OCI-LY7 (cell line): ENCODE data around the gene SFT2D2. TPM values are rescaled to one million over a fixed set of nuclear protein-coding genes. Genes with fewer than 3 reads are reported as not detected.

Experiments
- BruUV-seq: library from RNA; stranded (reverse); fragments of 400-500 nt; replicated peaks from 2 replicates; lab custom pipeline; 2021; lab: Mats Ljungman, UMichigan
- CTCF ChIA-PET: fragments of 300-600 bp; sonication (Branson Sonifier 250); formaldehyde crosslinking; loops from one replicate; lab custom pipeline; 2022; ENCODE audit warnings: antibody characterized with exemption; ENCODE audit not compliant: unreplicated experiment; lab: Charles Lee
- POLR2A ChIA-PET: fragments of 300-600 bp; sonication (Branson Sonifier 250); formaldehyde crosslinking; loops from one replicate; lab custom pipeline; 2022; ENCODE audit warnings: antibody characterized with exemption; lab: Charles Lee
- DNase-seq: peaks from one replicate; pipeline ENCODE4 v3.0.0-alpha.2; 2015; ENCODE audit warnings: low spot score
- H2AFZ ChIP-seq: fragments of 200-600 bp; sonication (generic), shearing (Covaris generic); 2 replicates; pipeline ENCODE4 v1.6.1; 2014; ENCODE audit warnings: mild to moderate bottlenecking, antibody characterized with exemption, low read length, moderate library complexity
- H3K27ac ChIP-seq: fragments of 200-600 bp; sonication (generic); 2 replicates; pipeline ENCODE4 v1.5.1; 2014; ENCODE audit warnings: mixed run types, low read depth, mild to moderate bottlenecking, moderate library complexity, low read length, inconsistent platforms; ENCODE audit not compliant: poor library complexity, severe bottlenecking
- H3K36me3 ChIP-seq: fragments of 200-600 bp; sonication (generic); 2 replicates; pipeline ENCODE4 v1.6.1; 2014; ENCODE audit warnings: mild to moderate bottlenecking, antibody characterized with exemption, low read length, moderate library complexity, mixed read lengths; ENCODE audit not compliant: insufficient read depth
- H3K4me1 ChIP-seq: fragments of 200-600 bp; sonication (generic); 2 replicates; pipeline ENCODE4 v1.5.1; 2014; ENCODE audit warnings: mild to moderate bottlenecking, low read length; ENCODE audit not compliant: insufficient read depth, poor library complexity, severe bottlenecking
- H3K4me2 ChIP-seq: fragments of 200-600 bp; sonication (generic); 2 replicates; pipeline ENCODE4 v1.6.1; 2014; ENCODE audit warnings: mild to moderate bottlenecking, low read length
- H3K4me3 ChIP-seq: fragments of 200-600 bp; sonication (generic); 2 replicates; pipeline ENCODE4 v1.5.1; 2014; ENCODE audit warnings: mild to moderate bottlenecking, low read depth, low read length; ENCODE audit not compliant: poor library complexity, severe bottlenecking
- H3K79me2 ChIP-seq: fragments of 200-600 bp; sonication (generic); 2 replicates; pipeline ENCODE4 v1.6.1; 2016; ENCODE audit warnings: low read depth, mild to moderate bottlenecking, low read length, moderate library complexity, mixed read lengths; ENCODE audit not compliant: insufficient read depth
- H3K9me2 ChIP-seq: fragments of 200-600 bp; sonication (generic); 2 replicates; pipeline ENCODE4 v1.6.1; 2016; ENCODE audit warnings: mild to moderate bottlenecking, low read length, mixed read lengths; ENCODE audit not compliant: insufficient read depth
- H3K9me3 ChIP-seq: fragments of 200-600 bp; sonication (generic); 2 replicates; pipeline ENCODE4 v1.6.1; 2014; ENCODE audit warnings: mild to moderate bottlenecking, mixed run types, low read length, mixed read lengths
- H4K20me1 ChIP-seq: fragments of 200-600 bp; sonication (generic); 2 replicates; pipeline ENCODE4 v1.6.1; 2014; ENCODE audit warnings: mild to moderate bottlenecking, antibody characterized with exemption, low read length, moderate library complexity, mixed read lengths; ENCODE audit not compliant: insufficient read depth
- EZH2phosphoT487 ChIP-seq: fragments of 200-600 bp; sonication (generic); IDR thresholded peaks from 2 replicates; pipeline ENCODE4 v1.6.1; 2018; ENCODE audit warnings: low read depth, borderline replicate concordance, mild to moderate bottlenecking, mixed run types, antibody characterized with exemption, low read length, moderate library complexity, mixed read lengths
- intact Hi-C: fragments of 100-400 bp; cut with micrococcal nuclease; formaldehyde crosslinking; loops from one replicate; pipeline ENCODE4 v1.10.0; 2022; ENCODE audit not compliant: unreplicated experiment
- total RNA-seq, 2 experiments: library from RNA; depleted of rRNA in 1 of 2; stranded (reverse); fragments of >200 nt in 1 of 2; shearing (Covaris generic) in 1 of 2; gene quantifications; 2 replicates each; pipeline ENCODE4 v1.2.3, GENCODE V29; 2014 to 2022
- TF ChIP-seq, protein P1 (sequence below): fragments of 200-600 bp; sonication (generic); conservative IDR thresholded peaks from 2 replicates; pipeline ENCODE4 v1.5.1; 2014; ENCODE audit warnings: mild to moderate bottlenecking, antibody characterized with exemption, low read length, moderate library complexity, mixed read lengths

SFT2D2 gene
- total RNA-seq, 2 experiments from 2014 or later, result 22.3 to 50.0 TPM

DNA sequence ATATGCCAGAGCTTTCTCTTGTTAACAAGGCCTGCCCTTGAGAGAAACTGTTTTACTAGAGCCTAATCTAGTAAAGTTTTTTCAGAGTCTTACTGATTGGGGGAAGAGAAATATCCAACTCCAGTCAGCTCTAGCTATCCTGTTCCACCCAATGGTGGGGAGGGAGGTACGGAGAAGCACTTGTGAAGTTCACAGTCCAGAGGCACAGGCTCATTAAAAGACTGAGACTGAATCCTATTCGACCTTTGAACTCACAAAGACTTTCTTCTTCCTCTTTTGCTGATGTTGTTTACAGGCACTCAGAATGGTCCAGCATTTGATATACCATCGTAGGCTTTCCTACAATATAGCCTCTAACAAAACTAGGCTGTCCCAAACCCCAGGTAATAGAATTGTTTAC, 15.5 kb upstream of the SFT2D2 start:
- H3K9me2 ChIP-seq, result no peaks in the 10 kb centered on the region
- no peaks in the 10 kb centered on the region for H3K4me1 ChIP-seq
- intact Hi-C loops, result no loop called here
- DNase-seq, result no peak
- H3K9me3 ChIP-seq, result no peaks in the 10 kb centered on the region
- no peak overlapping the region for H3K4me2 ChIP-seq
- H3K79me2 ChIP-seq, result no peaks in the 10 kb centered on the region
- H3K4me3 ChIP-seq, result no peak overlapping the region
- ChIA-PET POLR2A (interaction anchor here (0.6 kb wide), 1 partner anchor 53 kb away, joined by 3 read pairs; no protein-coding TSS in a partner anchor), CTCF (no interaction called here)
- no peak for TF ChIP-seq EZH2phosphoT487
- TF ChIP-seq, protein P1, sequence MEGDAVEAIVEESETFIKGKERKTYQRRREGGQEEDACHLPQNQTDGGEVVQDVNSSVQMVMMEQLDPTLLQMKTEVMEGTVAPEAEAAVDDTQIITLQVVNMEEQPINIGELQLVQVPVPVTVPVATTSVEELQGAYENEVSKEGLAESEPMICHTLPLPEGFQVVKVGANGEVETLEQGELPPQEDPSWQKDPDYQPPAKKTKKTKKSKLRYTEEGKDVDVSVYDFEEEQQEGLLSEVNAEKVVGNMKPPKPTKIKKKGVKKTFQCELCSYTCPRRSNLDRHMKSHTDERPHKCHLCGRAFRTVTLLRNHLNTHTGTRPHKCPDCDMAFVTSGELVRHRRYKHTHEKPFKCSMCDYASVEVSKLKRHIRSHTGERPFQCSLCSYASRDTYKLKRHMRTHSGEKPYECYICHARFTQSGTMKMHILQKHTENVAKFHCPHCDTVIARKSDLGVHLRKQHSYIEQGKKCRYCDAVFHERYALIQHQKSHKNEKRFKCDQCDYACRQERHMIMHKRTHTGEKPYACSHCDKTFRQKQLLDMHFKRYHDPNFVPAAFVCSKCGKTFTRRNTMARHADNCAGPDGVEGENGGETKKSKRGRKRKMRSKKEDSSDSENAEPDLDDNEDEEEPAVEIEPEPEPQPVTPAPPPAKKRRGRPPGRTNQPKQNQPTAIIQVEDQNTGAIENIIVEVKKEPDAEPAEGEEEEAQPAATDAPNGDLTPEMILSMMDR, result no peak
- no TSS peak for BruUV-seq
- H3K27ac ChIP-seq, result no peak overlapping the region
- no peaks in the 10 kb centered on the region for H3K36me3 ChIP-seq
- H4K20me1 ChIP-seq, result no peaks in the 10 kb centered on the region
- no peak overlapping the region for H2AFZ ChIP-seq

DNA sequence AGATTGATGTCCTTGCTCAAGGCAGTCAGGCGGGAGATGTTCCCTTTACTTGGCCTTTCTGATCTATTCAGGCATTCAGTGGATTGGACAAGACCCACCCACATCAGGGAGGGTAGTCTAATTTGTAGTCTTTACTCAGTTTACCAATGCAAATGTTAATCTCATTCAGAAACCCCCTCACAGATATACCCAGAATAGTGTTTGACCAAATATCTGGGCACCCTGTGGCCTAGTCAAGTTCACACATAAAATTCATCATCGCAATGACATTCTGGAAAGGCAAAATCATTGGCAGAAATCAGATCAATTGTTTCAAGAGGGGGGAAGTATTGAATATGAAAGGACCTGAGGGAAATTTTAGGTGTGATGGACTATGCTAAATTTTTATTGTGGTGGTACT, 12.5 kb upstream of the SFT2D2 start:
- H3K4me3 ChIP-seq, result no peak overlapping the region
- TF ChIP-seq, protein P1, result no peak
- no peak for TF ChIP-seq EZH2phosphoT487
- ChIA-PET CTCF (no interaction called here), POLR2A (no interaction called here)
- no peaks in the 10 kb centered on the region for H3K9me3 ChIP-seq
- intact Hi-C loops, result no loop called here
- H3K4me2 ChIP-seq, result no peak overlapping the region
- DNase-seq, result no peak
- no peaks in the 10 kb centered on the region for H4K20me1 ChIP-seq
- no peaks in the 10 kb centered on the region for H3K4me1 ChIP-seq
- no peaks in the 10 kb centered on the region for H3K79me2 ChIP-seq
- H3K27ac ChIP-seq, result no peak overlapping the region
- no peak overlapping the region for H2AFZ ChIP-seq
- BruUV-seq, result no TSS peak
- no peaks in the 10 kb centered on the region for H3K36me3 ChIP-seq
- H3K9me2 ChIP-seq, result no peaks in the 10 kb centered on the region

DNA sequence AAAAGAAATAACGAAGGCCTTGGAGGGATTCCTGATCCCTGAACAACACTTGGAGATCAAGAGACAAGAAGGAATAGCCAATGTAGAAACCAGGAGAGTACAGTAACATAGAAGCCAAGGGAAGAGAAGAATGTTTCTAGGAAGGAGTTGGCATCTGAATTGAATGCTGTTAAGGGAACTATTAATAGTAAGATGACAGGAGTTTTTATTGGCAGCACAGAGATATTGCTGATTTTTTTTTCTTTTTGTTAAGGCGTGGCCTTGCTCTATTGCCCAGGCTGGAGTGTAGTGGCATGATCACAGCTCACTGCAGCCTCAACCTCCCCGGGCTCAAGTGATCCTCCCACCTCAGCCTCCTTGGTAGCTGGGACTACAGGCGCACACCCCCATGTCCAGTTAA, 9.6 kb upstream of the SFT2D2 start:
- Histone ChIP-seq H3K79me2 (no peaks in the 10 kb centered on the region), H2AFZ (no peak overlapping the region), H3K9me2 (no peaks in the 10 kb centered on the region), H3K4me1 (no peaks in the 10 kb centered on the region), H3K4me3 (no peak overlapping the region), H3K36me3 (no peaks in the 10 kb centered on the region), H3K27ac (no peak overlapping the region), H3K9me3 (no peaks in the 10 kb centered on the region), H4K20me1 (no peaks in the 10 kb centered on the region), H3K4me2 (no peak overlapping the region)
- no peak for TF ChIP-seq EZH2phosphoT487
- TF ChIP-seq, protein P1, result no peak
- ChIA-PET POLR2A (interaction anchor here (0.8 kb wide), 1 partner anchor 8 kb away, joined by 3 read pairs; no protein-coding TSS in a partner anchor), CTCF (no interaction called here)
- no TSS peak for BruUV-seq
- no peak for DNase-seq
- intact Hi-C loops, result no loop called here
